GM18867 (cell line): ENCODE results near the gene SEC31B.

ENCODE experiments used
- ATAC-seq: cut with Tn5 transposase; IDR thresholded peaks from one replicate; pipeline ENCODE4 v1.9.1; 2021; ENCODE audit warnings: mild to moderate bottlenecking, moderate library complexity; ENCODE audit not compliant: unreplicated experiment

The SEC31B gene

GRCh38 chr10:100448951-100449350, 70.7 kb downstream of the SEC31B start:
- no peak for ATAC-seq

GRCh38 chr10:100447663-100448062, 72.0 kb downstream of the SEC31B start:
- no peak for ATAC-seq

GRCh38 chr10:100446130-100446761, 73.4 kb downstream of the SEC31B start:
- no peak for ATAC-seq

- no peak for ATAC-seq
Observed at GRCh38 chr10:100442548-100442947, 77.1 kb downstream of the SEC31B start.

GRCh38 chr10:100438674-100439315, 80.9 kb downstream of the SEC31B start:
- no peak for ATAC-seq
